Liver (tissue), 9 donors: ENCODE measurements around the gene COPZ1. TPM values are rescaled to one million over a fixed set of nuclear protein-coding genes. Genes with fewer than 3 reads are reported as not detected.

Source experiments
- DNase-seq: peaks from one replicate; pipeline ENCODE4 v3.0.0-alpha.2; 2017; ENCODE audit warnings: low spot score
- H3K27ac ChIP-seq, 2 donors: one replicate each; pipeline ENCODE4 v1.7.0; 2013; ENCODE audit warnings: inconsistent platforms in 2 of 2, low read length in 2 of 2, control low read depth in 1 of 2, low read depth in 1 of 2, mild to moderate bottlenecking in 1 of 2
- H3K27me3 ChIP-seq, 4 donors: one replicate each; pipeline versions ENCODE4 v1.6.1 to v1.7.0; 2013; ENCODE audit warnings: low read length in 3 of 4, inconsistent platforms in 1 of 4, mild to moderate bottlenecking in 1 of 4, moderate library complexity in 1 of 4; ENCODE audit not compliant: control insufficient read depth in 4 of 4, insufficient read depth in 4 of 4
- H3K36me3 ChIP-seq, 4 donors: one replicate each; pipeline versions ENCODE4 v1.6.1 to v1.7.0; 2013; ENCODE audit warnings: low read length in 3 of 4, mild to moderate bottlenecking in 3 of 4, low read depth in 1 of 4, moderate library complexity in 1 of 4; ENCODE audit not compliant: control insufficient read depth in 4 of 4, insufficient read depth in 3 of 4
- H3K4me1 ChIP-seq, 4 donors: one replicate each; pipeline versions ENCODE4 v1.6.1 to v1.7.0; 2013; ENCODE audit warnings: low read length in 3 of 4, mild to moderate bottlenecking in 3 of 4, moderate library complexity in 1 of 4; ENCODE audit not compliant: control insufficient read depth in 4 of 4, insufficient read depth in 4 of 4
- H3K4me3 ChIP-seq, 3 donors: one replicate each; pipeline versions ENCODE4 v1.6.1 to v1.7.0; 2013; ENCODE audit warnings: low read length in 3 of 3, control low read depth in 1 of 3, low read depth in 1 of 3, mild to moderate bottlenecking in 1 of 3
- H3K9ac ChIP-seq, 2 donors: one replicate each; pipeline ENCODE4 v1.7.0; 2013; ENCODE audit warnings: low read length in 2 of 2, mild to moderate bottlenecking in 2 of 2, moderate library complexity in 2 of 2, control low read depth in 1 of 2, low read depth in 1 of 2
- H3K9me3 ChIP-seq, 4 donors: one replicate each; pipeline versions ENCODE4 v1.6.1 to v1.7.0; 2013; ENCODE audit warnings: low read length in 3 of 4; ENCODE audit not compliant: control insufficient read depth in 4 of 4
- ATF3 ChIP-seq: IDR thresholded peaks from 2 replicates; pipeline ENCODE4 v1.6.1; 2016; ENCODE audit warnings: antibody characterized with exemption
- CTCF ChIP-seq: fragments of 150-350 bp; IDR thresholded peaks from 2 replicates; pipeline ENCODE4 v1.5.1; 2017; ENCODE audit warnings: improper control_type of control experiment, low read depth, low read length; ENCODE audit not compliant: missing input control
- EGR1 ChIP-seq, 2 donors: IDR thresholded peaks; 2 replicates each; pipeline ENCODE4 v1.6.1; 2016 to 2018; ENCODE audit warnings: antibody characterized with exemption in 2 of 2, low read depth in 2 of 2
- FOXA1 ChIP-seq: IDR thresholded peaks from 2 replicates; pipeline ENCODE4 v1.6.1; 2016; ENCODE audit warnings: antibody characterized with exemption
- FOXA2 ChIP-seq: IDR thresholded peaks from 2 replicates; pipeline ENCODE4 v1.6.1; 2016; ENCODE audit warnings: antibody characterized with exemption
- GABPA ChIP-seq, 2 donors: IDR thresholded peaks in 1 of 2; conservative IDR thresholded peaks in 1 of 2; 2 replicates each; pipeline ENCODE4 v1.6.1; 2016; ENCODE audit warnings: antibody characterized with exemption in 2 of 2, mild to moderate bottlenecking in 1 of 2, moderate library complexity in 1 of 2
- HNF4A ChIP-seq, 2 donors: conservative IDR thresholded peaks; 2 replicates each; pipeline ENCODE4 v1.6.1; 2016; ENCODE audit warnings: antibody characterized with exemption in 2 of 2, mild to moderate bottlenecking in 2 of 2
- HNF4G ChIP-seq: IDR thresholded peaks from 2 replicates; pipeline ENCODE4 v1.6.1; 2016; ENCODE audit warnings: antibody characterized with exemption
- MAX ChIP-seq: IDR thresholded peaks from 2 replicates; pipeline ENCODE4 v1.6.1; 2016; ENCODE audit warnings: antibody characterized with exemption
- NR2F2 ChIP-seq: IDR thresholded peaks from 2 replicates; pipeline ENCODE4 v1.6.1; 2016; ENCODE audit warnings: antibody characterized with exemption
- RAD21 ChIP-seq, 2 donors: IDR thresholded peaks; 2 replicates each; pipeline ENCODE4 v1.6.1; 2016; ENCODE audit warnings: antibody characterized with exemption in 2 of 2, mild to moderate bottlenecking in 2 of 2
- REST ChIP-seq: IDR thresholded peaks from 2 replicates; pipeline ENCODE4 v1.6.1; 2016; ENCODE audit warnings: antibody characterized with exemption, mild to moderate bottlenecking
- RXRA ChIP-seq, 2 donors: IDR thresholded peaks; 2 replicates each; pipeline ENCODE4 v1.6.1; 2017 to 2018; ENCODE audit warnings: antibody characterized with exemption in 2 of 2, mild to moderate bottlenecking in 1 of 2
- SP1 ChIP-seq: IDR thresholded peaks from 2 replicates; pipeline ENCODE4 v1.6.1; 2018; ENCODE audit warnings: antibody characterized with exemption, mild to moderate bottlenecking
- TAF1 ChIP-seq: conservative IDR thresholded peaks from 2 replicates; pipeline ENCODE4 v1.6.1; 2016; ENCODE audit warnings: antibody characterized with exemption, mild to moderate bottlenecking
- YY1 ChIP-seq: IDR thresholded peaks from 2 replicates; pipeline ENCODE4 v1.6.1; 2016; ENCODE audit warnings: antibody characterized with exemption, mild to moderate bottlenecking
- WGBS: extraction: QIAGEN DNeasy Blood & Tissue Kit; methylation state at CpG from one replicate; pipeline ENCODE4 v1.1.7; 2013; 5-methylcytosine and 5-hydroxymethylcytosine counted together
- polyA plus RNA-seq, 2 donors: library from polyadenylated mRNA; stranded (reverse) in 1 of 2; unstranded in 1 of 2; fragments of 200-250 nt in 1 of 2; fragments of >200 nt in 1 of 2; fragmentation: Nextera tagmentation in 1 of 2; extraction: Ambion mirVana in 1 of 2; gene quantifications; one replicate each; pipeline versions ENCODE4 v1.2.1 to v1.2.3, GENCODE V29; 2013 to 2015
- total RNA-seq, 2 donors: library from RNA; depleted of rRNA; stranded (reverse); fragments of >200 nt; gene quantifications; one replicate each; pipeline ENCODE4 v1.2.3, GENCODE V29; 2014
- donor health status: healthy.
- donor health status: healthy.
- donor health status: healthy.
- donor health status: healthy.
- donor health status: healthy.

The COPZ1 gene
- total and polyA plus RNA-seq, 4 donors = 54.6 to 92.6 (median 79.8) TPM

GRCh38 chr12:54386403-54387113, 61.6 kb downstream of the COPZ1 start:
- peaks cover 0 to 3% (median 0%) of the 10 kb centered on the region in 4 donors for H3K4me1 ChIP-seq
- H3K27me3 ChIP-seq = no peaks in the 10 kb centered on the region
- H3K4me3 ChIP-seq = no peak overlapping the region
- no peak overlapping the region for H3K27ac ChIP-seq
- TF ChIP-seq NR2F2 (no peak), HNF4A (conservative IDR thresholded peaks at IDR 0.05) (no peak), CTCF (no peak), EGR1 (IDR thresholded peaks at IDR 0.05; ENCODE audit: low read depth in 2 of 2) (no peak), FOXA1 (no peak), RXRA (IDR thresholded peaks at IDR 0.05) (no peak), MAX (no peak), REST (no peak), YY1 (no peak), SP1 (no peak), ATF3 (no peak), TAF1 (no peak), RAD21 (IDR thresholded peaks at IDR 0.05) (no peak), FOXA2 (no peak), GABPA (IDR thresholded peaks at IDR 0.05 in 1 of 2, conservative IDR thresholded peaks at IDR 0.05 in 1 of 2) (no peak)
- 91% methylated on average over 3 of the region's 3 CpGs for WGBS
- no peaks in the 10 kb centered on the region for H3K36me3 ChIP-seq
- no peak overlapping the region for H3K9ac ChIP-seq
- DNase-seq = no peak
- no peaks in the 10 kb centered on the region for H3K9me3 ChIP-seq

- H3K4me1 ChIP-seq = peaks cover 0 to 3% (median 0%) of the 10 kb centered on the region in 4 donors
- no peaks in the 10 kb centered on the region for H3K36me3 ChIP-seq
- H3K9ac ChIP-seq = no peak overlapping the region
- WGBS = 95% methylated on average over 3 of the region's 3 CpGs
- no peak for DNase-seq
- H3K27me3 ChIP-seq = no peaks in the 10 kb centered on the region
- no peak overlapping the region for H3K27ac ChIP-seq
- no peaks in the 10 kb centered on the region for H3K9me3 ChIP-seq
- H3K4me3 ChIP-seq = no peak overlapping the region
- TF ChIP-seq CTCF (no peak), NR2F2 (no peak), FOXA2 (no peak), GABPA (IDR thresholded peaks at IDR 0.05 in 1 of 2, conservative IDR thresholded peaks at IDR 0.05 in 1 of 2) (no peak), HNF4G (no peak), ATF3 (no peak), HNF4A (conservative IDR thresholded peaks at IDR 0.05) (no peak), REST (no peak), FOXA1 (no peak), RXRA (IDR thresholded peaks at IDR 0.05) (no peak), MAX (no peak)
Observed at GRCh38 chr12:54387114-54387467, 62.2 kb downstream of the COPZ1 start.
